Endothelial cell of umbilical vein (primary cell): ENCODE data around the gene SELENOT. TPM values are rescaled to one million over a fixed set of nuclear protein-coding genes. Genes with fewer than 3 reads are reported as not detected.

Experiments used
- BruUV-seq: library from RNA; stranded (reverse); fragments of 400-500 nt; replicated peaks from 2 replicates; lab custom pipeline; 2021; lab: Mats Ljungman, UMichigan
- CTCF ChIA-PET: fragments of 300-600, 350-600 bp; sonication (Branson Sonifier 250); formaldehyde crosslinking; loops from one replicate; lab custom pipeline; 2021; ENCODE audit warnings: antibody characterized with exemption, inconsistent platforms; lab: Charles Lee
- POLR2A ChIA-PET: fragments of 300-600, 350-600 bp; sonication (Branson Sonifier 250); formaldehyde crosslinking; loops from one replicate; lab custom pipeline; 2021; ENCODE audit warnings: antibody characterized with exemption, inconsistent platforms; lab: Charles Lee
- DNase-seq: peaks from one replicate; pipeline ENCODE4 v3.0.0-alpha.2; 2011; ENCODE audit warnings: low read depth, low spot score
- FAIRE-seq: peaks from 2 replicates; lab custom pipeline; 2011; peaks lifted over from hg19 to GRCh38; lab: Jason Lieb, UNC
- H2AFZ ChIP-seq: 2 replicates; pipeline ENCODE4 v1.6.0; 2012; ENCODE audit warnings: low read depth, low read length, control low read depth, inconsistent platforms
- H3K27ac ChIP-seq: 2 replicates; pipeline ENCODE4 v1.5.1; 2011; ENCODE audit warnings: low read depth, mild to moderate bottlenecking, control low read depth, low read length, moderate library complexity; ENCODE audit not compliant: insufficient read depth
- H3K27me3 ChIP-seq, 2 experiments: 2 replicates each; pipeline versions ENCODE4 v1.6.0 to v1.6.1; 2011; ENCODE audit warnings: low read length in 2 of 2, mixed read lengths in 1 of 2; ENCODE audit not compliant: control insufficient read depth in 2 of 2, insufficient read depth in 2 of 2
- H3K36me3 ChIP-seq, 2 experiments: 2 replicates in 1 of 2; 3 replicates in 1 of 2; pipeline ENCODE4 v1.5.1; 2011; ENCODE audit warnings: low read length in 2 of 2, mild to moderate bottlenecking in 1 of 2, moderate library complexity in 1 of 2; ENCODE audit not compliant: control insufficient read depth in 2 of 2, insufficient read depth in 2 of 2; ENCODE audit errors: extremely low read depth in 1 of 2
- H3K4me1 ChIP-seq: 3 replicates; pipeline ENCODE4 v1.5.1; 2011; ENCODE audit warnings: mild to moderate bottlenecking, low read length; ENCODE audit not compliant: control insufficient read depth, insufficient read depth; ENCODE audit errors: extremely low read depth
- H3K4me2 ChIP-seq: 2 replicates; pipeline ENCODE4 v1.6.1; 2011; ENCODE audit warnings: low read length, control low read depth, mixed read lengths; ENCODE audit not compliant: insufficient read depth
- H3K4me3 ChIP-seq, 3 experiments: fragments of 200-600 bp in 1 of 3; sonication (generic), shearing (Covaris generic) in 1 of 3; replicated peaks in 1 of 3; 2 replicates each; pipeline ENCODE4 v1.5.1; 2011 to 2016; ENCODE audit warnings: control low read depth in 3 of 3, low read length in 3 of 3, mild to moderate bottlenecking in 2 of 3, inconsistent platforms in 1 of 3, low read depth in 1 of 3, moderate library complexity in 1 of 3; ENCODE audit not compliant: insufficient read depth in 1 of 3
- H3K79me2 ChIP-seq: 2 replicates; pipeline ENCODE4 v1.6.0; 2012; ENCODE audit warnings: low read length, inconsistent platforms; ENCODE audit not compliant: control insufficient read depth, insufficient read depth
- H3K9ac ChIP-seq: replicated peaks from 2 replicates; pipeline ENCODE3; 2011; ENCODE audit warnings: low read length, control low read depth; ENCODE audit not compliant: insufficient read depth; ENCODE audit errors: extremely low read depth
- H3K9me1 ChIP-seq: replicated peaks from 3 replicates; pipeline ENCODE4 v1.6.0; 2011; ENCODE audit warnings: mild to moderate bottlenecking, low read length; ENCODE audit not compliant: control insufficient read depth, insufficient read depth; ENCODE audit errors: extremely low read depth
- H3K9me3 ChIP-seq: replicated peaks from 2 replicates; pipeline ENCODE4 v1.5.1; 2012; ENCODE audit warnings: low read length, inconsistent platforms; ENCODE audit not compliant: control insufficient read depth, insufficient read depth
- H4K20me1 ChIP-seq: replicated peaks from 2 replicates; pipeline ENCODE3; 2011; ENCODE audit warnings: mild to moderate bottlenecking, low read length; ENCODE audit not compliant: control insufficient read depth, insufficient read depth; ENCODE audit errors: extremely low read depth
- CTCF ChIP-seq, 2 donors: IDR thresholded peaks; 1 replicate in 1 of 2; 2 replicates in 1 of 2; pipeline ENCODE4 v1.5.1; 2011; ENCODE audit warnings: low read length in 2 of 2, mild to moderate bottlenecking in 2 of 2, moderate library complexity in 2 of 2, control low read depth in 1 of 2, inconsistent platforms in 1 of 2, low read depth in 1 of 2; ENCODE audit not compliant: insufficient read depth in 1 of 2; ENCODE audit errors: extremely low read depth in 1 of 2
- EZH2 ChIP-seq: IDR thresholded peaks from 2 replicates; pipeline ENCODE4 v1.6.1; 2012; ENCODE audit warnings: borderline replicate concordance, low read depth, mild to moderate bottlenecking, moderate library complexity, low read length, inconsistent platforms; ENCODE audit not compliant: severe bottlenecking
- FOS ChIP-seq: IDR thresholded peaks from 2 replicates; pipeline ENCODE4 v1.6.1; 2011; ENCODE audit warnings: mild to moderate bottlenecking, low read length, moderate library complexity, borderline replicate concordance; ENCODE audit not compliant: insufficient read depth
- GATA2 ChIP-seq: IDR thresholded peaks from 2 replicates; pipeline ENCODE4 v1.7.0; 2011; ENCODE audit warnings: low read depth, mild to moderate bottlenecking, moderate library complexity, mixed read lengths, low read length; ENCODE audit not compliant: insufficient read length, insufficient read depth
- JUN ChIP-seq: IDR thresholded peaks from 2 replicates; pipeline ENCODE4 v1.6.1; 2011; ENCODE audit warnings: borderline replicate concordance, low read depth; ENCODE audit not compliant: insufficient read length, insufficient read depth
- MAX ChIP-seq: IDR thresholded peaks from 2 replicates; pipeline ENCODE4 v1.6.1; 2011; ENCODE audit not compliant: insufficient read depth, insufficient read length
- MYC ChIP-seq: IDR thresholded peaks from one replicate; pipeline ENCODE4 v1.6.1; 2011; ENCODE audit warnings: mild to moderate bottlenecking, low read depth, low read length
- POLR2A ChIP-seq: IDR thresholded peaks from 2 replicates; pipeline ENCODE4 v1.6.1; 2012; ENCODE audit warnings: low read depth, mild to moderate bottlenecking, control low read depth, low read length
- POLR2AphosphoS5 ChIP-seq: IDR thresholded peaks from 2 replicates; pipeline ENCODE4 v1.6.1; 2012; ENCODE audit warnings: low read depth, mild to moderate bottlenecking, control low read depth, low read length, moderate library complexity; ENCODE audit not compliant: insufficient read depth
- dilution Hi-C: fragments of 300-500 bp; cut with MboI; formaldehyde crosslinking; loops from one replicate; pipeline ENCODE4 v1.15.0; 2019; ENCODE audit warnings: low sequenced_read_pairs; ENCODE audit not compliant: extremely low pct_ligation_motif_present
- intact Hi-C: fragments of 100-400 bp; cut with micrococcal nuclease; formaldehyde crosslinking; loops from one replicate; pipeline ENCODE4 v1.10.0; 2022
- polyA plus RNA-seq, 4 experiments: library from polyadenylated mRNA; depleted of rRNA in 3 of 4; stranded (reverse) in 3 of 4; unstranded in 1 of 4; fragments of >200 nt; gene quantifications; 2 replicates each; pipeline versions ENCODE4 v1.2.1 to v1.2.3, GENCODE V29; 2011 to 2012; ENCODE audit warnings: missing spikeins in 1 of 4
- total RNA-seq: library from RNA; stranded (reverse); gene quantifications from 2 replicates; pipeline ENCODE4 v1.2.3, GENCODE V29; 2021

Gene SELENOT
- total and polyA plus RNA-seq, 2 donors (not counting 3 experiments of a cell fraction or from before 2014, with no cell fraction given), result 103 to 299 TPM

- no peak for DNase-seq
- Histone ChIP-seq H2AFZ (no peak overlapping the region), H3K4me1 (no peaks in the 10 kb centered on the region), H3K9me1 (no peaks in the 10 kb centered on the region), H3K79me2 (no peaks in the 10 kb centered on the region), H4K20me1 (no peaks in the 10 kb centered on the region), H3K27ac (no peak overlapping the region), H3K4me3 (no peak overlapping the region), H3K4me2 (no peak overlapping the region), H3K36me3 (no peaks in the 10 kb centered on the region), H3K9ac (no peak overlapping the region), H3K9me3 (no peaks in the 10 kb centered on the region), H3K27me3 (peaks cover 8 to 10% of the 10 kb centered on the region in 2 experiments)
- no peak for FAIRE-seq
- intact Hi-C loops (no loop called here), dilution Hi-C loops (no loop called here)
- BruUV-seq, result no TSS peak
- TF ChIP-seq MAX, result no peak
- TF ChIP-seq POLR2AphosphoS5, result no peak
- TF ChIP-seq CTCF (IDR thresholded peaks at IDR 0.05; ENCODE audit: extremely low read depth in 1 of 2, insufficient read depth in 1 of 2, low read depth in 1 of 2, low read length in 2 of 2), result no peak
- TF ChIP-seq JUN, result no peak
- no peak for TF ChIP-seq POLR2A
- TF ChIP-seq FOS, result no peak
- no peak for TF ChIP-seq MYC
- TF ChIP-seq EZH2, result no peak
- no peak for TF ChIP-seq GATA2
- POLR2A ChIA-PET, result no interaction called here
- CTCF ChIA-PET, result no interaction called here
Observed at GRCh38 chr3:150663461-150663860, 60.3 kb downstream of the SELENOT start.
